ENCODE measurements around the gene KRTAP29-1.

GRCh38 chr17:41325611-41326010 is 23.0 kb upstream of the KRTAP29-1 start:
- TF ChIP-seq CTCF (IDR thresholded peaks at IDR 0.05) (no peak), POLR2A (IDR thresholded peaks at IDR 0.05) (no peak), POLR2AphosphoS5 (IDR thresholded peaks at IDR 0.05) (no peak), EP300 (IDR thresholded peaks at IDR 0.05) (no peak)

Measured in sigmoid colon (tissue), 4 donors.